HepG2 (cell line): ENCODE data around the gene EIF3L. TPM values are rescaled to one million over a fixed set of nuclear protein-coding genes. Genes with fewer than 3 reads are reported as not detected.

Experiments
- CREB3 ChIP-seq: sonication (generic); formaldehyde crosslinking; IDR thresholded peaks from 2 replicates; pipeline ENCODE4 v1.5.0; 2020; ENCODE audit warnings: missing genetic modification reagents
- GTF2F1 ChIP-seq: fragments of 150-350 bp; IDR thresholded peaks from 2 replicates; pipeline ENCODE4 v1.6.1; 2014; ENCODE audit warnings: low read length
- HNRNPLL ChIP-seq: fragments of 200-400 bp; formaldehyde crosslinking; IDR thresholded peaks from 2 replicates; pipeline ENCODE4 v1.6.1; 2017; ENCODE audit warnings: mild to moderate bottlenecking, low read depth, low read length; ENCODE audit not compliant: poor library complexity, severe bottlenecking
- HOXA3 ChIP-seq: sonication (generic); formaldehyde crosslinking; IDR thresholded peaks from 2 replicates; pipeline ENCODE4 v1.5.0; 2020; ENCODE audit warnings: missing genetic modification reagents
- MED1 ChIP-seq: sonication (generic); formaldehyde crosslinking; IDR thresholded peaks from 2 replicates; pipeline ENCODE4 v1.4.0; 2020; ENCODE audit warnings: missing genetic modification reagents
- MYPOP ChIP-seq: sonication (generic); formaldehyde crosslinking; IDR thresholded peaks from 2 replicates; pipeline ENCODE4 v1.8.1; 2023; ENCODE audit warnings: mild to moderate bottlenecking, moderate library complexity, missing genetic modification reagents
- NONO ChIP-seq, 2 experiments: fragments of 450-650 bp in 1 of 2; sonication (generic) in 1 of 2; formaldehyde crosslinking in 1 of 2; IDR thresholded peaks in 1 of 2; conservative IDR thresholded peaks in 1 of 2; 2 replicates each; pipeline versions ENCODE4 v1.6.1 to v1.8.0; 2017 to 2022; ENCODE audit warnings: mild to moderate bottlenecking in 1 of 2, missing genetic modification reagents in 1 of 2, moderate library complexity in 1 of 2
- NR3C1 ChIP-seq: sonication (generic); formaldehyde crosslinking; IDR thresholded peaks from 2 replicates; pipeline ENCODE4 v1.4.0; 2020; ENCODE audit warnings: missing genetic modification reagents
- PRDM10 ChIP-seq: sonication (generic); formaldehyde crosslinking; IDR thresholded peaks from 2 replicates; pipeline ENCODE4 v1.4.0; 2020; ENCODE audit warnings: low read depth, missing genetic modification reagents
- RXRB ChIP-seq: IDR thresholded peaks from 2 replicates; pipeline ENCODE4 v1.6.1; 2016; ENCODE audit warnings: borderline replicate concordance, missing genetic modification reagents, missing compliant biosample characterization
- SATB2 ChIP-seq: sonication (generic); formaldehyde crosslinking; IDR thresholded peaks from 2 replicates; pipeline ENCODE4 v1.5.0; 2020; ENCODE audit warnings: missing genetic modification reagents
- SOX13 ChIP-seq, 3 experiments: fragments of 450-650 bp in 1 of 3; sonication (generic) in 1 of 3; formaldehyde crosslinking in 1 of 3; IDR thresholded peaks in 2 of 3; conservative IDR thresholded peaks in 1 of 3; 2 replicates each; pipeline versions ENCODE4 v1.5.0 to v1.6.1; 2016 to 2020; ENCODE audit warnings: antibody characterized with exemption in 1 of 3, mild to moderate bottlenecking in 1 of 3, missing compliant biosample characterization in 1 of 3, missing genetic modification reagents in 1 of 3, moderate library complexity in 1 of 3
- SP2 ChIP-seq: sonication (generic); formaldehyde crosslinking; IDR thresholded peaks from 2 replicates; pipeline ENCODE4 v1.5.1; 2020; ENCODE audit warnings: mild to moderate bottlenecking, missing genetic modification reagents
- SSRP1 ChIP-seq: IDR thresholded peaks from 2 replicates; pipeline ENCODE4 v1.6.1; 2016; ENCODE audit warnings: control low read depth
- SUZ12 ChIP-seq: fragments of 150-350 bp; IDR thresholded peaks from 2 replicates; pipeline ENCODE4 v1.6.1; 2014; ENCODE audit warnings: low read depth, low read length
- THAP8 ChIP-seq: sonication (generic); formaldehyde crosslinking; IDR thresholded peaks from 2 replicates; pipeline ENCODE4 v1.5.1; 2020; ENCODE audit warnings: missing genetic modification reagents, mild to moderate bottlenecking, borderline replicate concordance
- YEATS4 ChIP-seq: sonication (generic); formaldehyde crosslinking; IDR thresholded peaks from 2 replicates; pipeline ENCODE4 v1.4.0; 2020; ENCODE audit warnings: missing genetic modification reagents, borderline replicate concordance
- YY1 ChIP-seq: IDR thresholded peaks from 2 replicates; pipeline ENCODE4 v1.6.1; 2011; ENCODE audit warnings: low read length, low read depth, moderate library complexity, mild to moderate bottlenecking; ENCODE audit not compliant: insufficient read depth, insufficient replicate concordance
- ZFY ChIP-seq: sonication (generic); formaldehyde crosslinking; IDR thresholded peaks from 2 replicates; pipeline ENCODE4 v1.4.0; 2020; ENCODE audit warnings: missing genetic modification reagents
- ZNF598 ChIP-seq: sonication (generic); formaldehyde crosslinking; IDR thresholded peaks from 2 replicates; pipeline ENCODE4 v1.5.1; 2020; ENCODE audit warnings: mild to moderate bottlenecking, missing genetic modification reagents, borderline replicate concordance
- ZNF619 ChIP-seq: sonication (generic); formaldehyde crosslinking; IDR thresholded peaks from 2 replicates; pipeline ENCODE4 v1.4.0; 2020; ENCODE audit warnings: mild to moderate bottlenecking, missing genetic modification reagents
- ZNF766 ChIP-seq: sonication (generic); formaldehyde crosslinking; IDR thresholded peaks from 2 replicates; pipeline ENCODE4 v1.5.0; 2020; ENCODE audit warnings: missing genetic modification reagents, borderline replicate concordance
- polyA plus RNA-seq, 8 experiments: library from polyadenylated mRNA; depleted of rRNA in 3 of 8; stranded (reverse) in 7 of 8; unstranded in 1 of 8; fragments of >200 nt; fragmentation: Illumina TruSeq in 4 of 8; extraction: Trizol in 4 of 8; gene quantifications; 2 replicates each; pipeline versions ENCODE4 v1.2.1 to v1.2.3, GENCODE V29; 2011 to 2016; ENCODE audit warnings: low read depth in 4 of 8, missing spikeins in 1 of 8, mixed read lengths in 1 of 8; ENCODE audit not compliant: insufficient read depth in 1 of 8
- total RNA-seq, 5 experiments: library from RNA; depleted of rRNA; stranded (reverse); fragments of >200 nt; fragmentation: Illumina TruSeq; extraction: Trizol; gene quantifications; 2 replicates each; pipeline ENCODE4 v1.2.3, GENCODE V29; 2016; ENCODE audit warnings: low read depth in 1 of 5

EIF3L gene
- total and polyA plus RNA-seq, 2 of the 13 experiments (the other 11 are each of a cell fraction or from before 2014, with no cell fraction given): 514 to 793 TPM

GRCh38 chr22:37933711-37934376, 84.6 kb downstream of the EIF3L start (continued):
- TF ChIP-seq SUZ12 (no peak), SATB2 (CRISPR knock-in tag) (no peak), SSRP1 (CRISPR knock-in tag) (0 out of 2 replicates have a peak, but pooled peaks have one; percentile 34), YY1 (no peak), ZNF766 (no peak; the same call in 1 of the 2 replicates), PRDM10 (0 out of 2 replicates have a peak, but pooled peaks have one; percentile 43), ZFY (CRISPR knock-in tag) (peak; percentile 49; the same call in 1 of the 2 replicates), ZNF598 (CRISPR knock-in tag) (peak; percentile 60; the same call in 1 of the 2 replicates), THAP8 (CRISPR knock-in tag) (no peak), CREB3 (CRISPR knock-in tag) (peak; percentile 70; the same call in 1 of the 2 replicates), ZNF619 (CRISPR knock-in tag) (peak; percentile 85; the same call in 1 of the 2 replicates), NONO (IDR thresholded peaks at IDR 0.05) (no peak), NONO (CRISPR knock-in tag; conservative IDR thresholded peaks at IDR 0.05) (peak; percentile 68), HNRNPLL (peak; percentile 39), MYPOP (CRISPR knock-in tag) (no peak), NR3C1 (CRISPR knock-in tag) (no peak), SOX13 (IDR thresholded peaks at IDR 0.05) (no peak), SOX13 (CRISPR knock-in tag; conservative IDR thresholded peaks at IDR 0.05 in 1 of 2, IDR thresholded peaks at IDR 0.05 in 1 of 2) (peak in 1 of 2 experiments; percentile 51; a peak in 1 of 4 replicates), SP2 (no peak), GTF2F1 (no peak), RXRB (CRISPR knock-in tag) (peak; percentile 50; the same call in 1 of the 2 replicates), HOXA3 (CRISPR knock-in tag) (peak; percentile 74), YEATS4 (CRISPR knock-in tag) (0 out of 2 replicates have a peak, but pooled peaks have one; percentile 31), MED1 (CRISPR knock-in tag) (peak; percentile 77)
